Measurements from ENCODE around the gene ME3. TPM values are rescaled to one million over a fixed set of nuclear protein-coding genes. Genes with fewer than 3 reads are reported as not detected.
"Not testable (repeated sequence)": the region's sequence is repeated elsewhere in the genome, so short reads cannot be mapped to it uniquely, and the experiment has no call there.

The ME3 gene
- total RNA-seq, 4 donors from 2014 or later = 15.9 to 94.9 (median 51.3) TPM

GRCh38 chr11:86440843-86441242 lies 231.6 kb downstream of the ME3 start:
- H3K27me3 ChIP-seq = no peaks in the 10 kb centered on the region
- H3K36me3 ChIP-seq = no peaks in the 10 kb centered on the region

GRCh38 chr11:86440305-86440716 lies 232.1 kb downstream of the ME3 start:
- H3K4me3 ChIP-seq = no peak overlapping the region
- H3K27ac ChIP-seq = no peak overlapping the region
- H3K9me3 ChIP-seq = no peaks in the 10 kb centered on the region
- no peak for TF ChIP-seq POLR2A (IDR thresholded peaks at IDR 0.05)
- TF ChIP-seq, protein P1, sequence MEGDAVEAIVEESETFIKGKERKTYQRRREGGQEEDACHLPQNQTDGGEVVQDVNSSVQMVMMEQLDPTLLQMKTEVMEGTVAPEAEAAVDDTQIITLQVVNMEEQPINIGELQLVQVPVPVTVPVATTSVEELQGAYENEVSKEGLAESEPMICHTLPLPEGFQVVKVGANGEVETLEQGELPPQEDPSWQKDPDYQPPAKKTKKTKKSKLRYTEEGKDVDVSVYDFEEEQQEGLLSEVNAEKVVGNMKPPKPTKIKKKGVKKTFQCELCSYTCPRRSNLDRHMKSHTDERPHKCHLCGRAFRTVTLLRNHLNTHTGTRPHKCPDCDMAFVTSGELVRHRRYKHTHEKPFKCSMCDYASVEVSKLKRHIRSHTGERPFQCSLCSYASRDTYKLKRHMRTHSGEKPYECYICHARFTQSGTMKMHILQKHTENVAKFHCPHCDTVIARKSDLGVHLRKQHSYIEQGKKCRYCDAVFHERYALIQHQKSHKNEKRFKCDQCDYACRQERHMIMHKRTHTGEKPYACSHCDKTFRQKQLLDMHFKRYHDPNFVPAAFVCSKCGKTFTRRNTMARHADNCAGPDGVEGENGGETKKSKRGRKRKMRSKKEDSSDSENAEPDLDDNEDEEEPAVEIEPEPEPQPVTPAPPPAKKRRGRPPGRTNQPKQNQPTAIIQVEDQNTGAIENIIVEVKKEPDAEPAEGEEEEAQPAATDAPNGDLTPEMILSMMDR (IDR thresholded peaks at IDR 0.05) = no peak
- no peaks in the 10 kb centered on the region for H3K27me3 ChIP-seq
- no peak for DNase-seq
- H3K36me3 ChIP-seq = no peaks in the 10 kb centered on the region
- H3K4me1 ChIP-seq = no peaks in the 10 kb centered on the region

More at GRCh38 chr11:86440843-86441242, 231.6 kb downstream of the ME3 start:
- Histone ChIP-seq H3K9me3 (no peaks in the 10 kb centered on the region), H3K27ac (no peak overlapping the region), H3K4me1 (no peaks in the 10 kb centered on the region), H3K4me3 (no peak overlapping the region)
- TF ChIP-seq POLR2A (IDR thresholded peaks at IDR 0.05) = no peak
- TF ChIP-seq, protein P1 (IDR thresholded peaks at IDR 0.05) = no peak
- no peak for DNase-seq

DNA sequence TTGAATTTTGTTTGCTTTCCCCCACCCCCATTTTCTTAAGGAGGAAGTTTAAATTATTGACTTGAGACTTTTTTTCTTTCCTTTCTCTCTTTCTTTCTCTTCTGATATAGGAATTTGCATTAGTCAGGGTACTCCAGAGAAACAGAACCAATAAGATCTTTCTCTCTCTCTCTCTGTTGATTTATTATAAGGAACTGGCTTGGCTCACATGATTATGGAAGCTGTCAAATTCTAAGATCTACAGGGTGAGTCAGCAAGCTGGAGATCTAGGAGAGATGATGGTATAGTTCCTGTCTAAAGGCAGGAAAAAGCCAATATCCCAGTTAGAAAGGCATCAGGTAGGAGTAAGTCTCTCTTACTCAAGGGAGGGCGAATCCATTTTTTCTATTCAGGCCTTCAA lies 233.7 kb downstream of the ME3 start:
- TF ChIP-seq, protein P1 (IDR thresholded peaks at IDR 0.05) = no peak
- no peak for TF ChIP-seq POLR2A (IDR thresholded peaks at IDR 0.05)
- no peak for DNase-seq
- Histone ChIP-seq H3K27me3 (no peaks in the 10 kb centered on the region), H3K4me1 (no peaks in the 10 kb centered on the region), H3K4me3 (no peak overlapping the region), H3K9me3 (no peaks in the 10 kb centered on the region), H3K36me3 (no peaks in the 10 kb centered on the region), H3K27ac (no peak overlapping the region)

DNA sequence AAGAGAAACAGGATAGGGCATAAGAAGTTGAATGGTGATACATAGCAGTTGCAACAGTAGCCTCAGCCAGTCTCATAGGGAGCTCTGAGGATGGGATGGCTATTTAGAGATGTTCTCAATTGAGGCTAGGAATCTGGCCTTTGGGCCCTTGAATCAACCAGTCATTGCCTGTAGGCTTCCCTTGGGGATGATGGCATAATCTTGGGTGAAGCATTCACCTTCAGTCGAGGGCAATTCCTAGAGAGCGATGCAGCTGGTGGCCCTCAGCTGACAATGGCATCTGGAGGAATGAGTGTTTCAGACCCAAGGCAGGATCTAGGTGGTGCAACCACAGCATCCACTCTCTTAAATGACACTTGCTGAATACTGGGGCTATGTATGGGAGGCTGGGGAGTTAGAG lies 236.7 kb downstream of the ME3 start:
- TF ChIP-seq, protein P1 (IDR thresholded peaks at IDR 0.05) = no peak
- TF ChIP-seq POLR2A (IDR thresholded peaks at IDR 0.05) = no peak
- DNase-seq = no peak
- peaks cover 0 to 4% (median 0%) of the 10 kb centered on the region in 4 donors for H3K9me3 ChIP-seq

GRCh38 chr11:86433361-86434095 lies 238.9 kb downstream of the ME3 start:
- not testable (repeated sequence) for H3K9me3 ChIP-seq, H3K27ac ChIP-seq, DNase-seq, H3K27me3 ChIP-seq, H3K36me3 ChIP-seq, H3K4me1 ChIP-seq, H3K4me3 ChIP-seq

More for the DNA sequence above, 236.7 kb downstream of the ME3 start:
- Histone ChIP-seq H3K27ac (no peak overlapping the region), H3K27me3 (no peaks in the 10 kb centered on the region), H3K36me3 (no peaks in the 10 kb centered on the region), H3K4me3 (no peak overlapping the region), H3K4me1 (no peaks in the 10 kb centered on the region)

DNA sequence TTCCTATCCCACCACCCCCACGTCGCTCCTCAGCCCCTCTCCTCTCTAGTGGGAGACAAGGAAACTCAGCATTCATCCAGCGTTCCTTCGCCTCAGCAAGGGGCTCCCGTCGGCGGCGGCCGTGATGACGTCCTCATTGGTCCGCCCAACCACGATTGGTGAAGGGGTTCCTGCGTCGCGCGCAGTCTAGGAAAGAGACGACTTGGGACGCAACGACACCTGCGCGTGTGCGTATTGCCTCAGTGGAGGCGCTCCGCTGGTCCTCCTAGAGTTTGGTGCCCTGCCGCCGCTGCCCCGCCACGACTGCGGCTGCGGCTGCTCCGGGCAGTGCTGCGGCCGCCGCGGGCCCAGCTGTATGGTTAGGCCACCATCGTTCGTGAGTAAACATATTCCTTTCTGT lies 241.2 kb downstream of the ME3 start:
- DNase-seq = no peak
- no peaks in the 10 kb centered on the region for H3K27me3 ChIP-seq
- H3K4me3 ChIP-seq = no peak overlapping the region
- H3K27ac ChIP-seq = no peak overlapping the region
- no peaks in the 10 kb centered on the region for H3K4me1 ChIP-seq
- H3K36me3 ChIP-seq = no peaks in the 10 kb centered on the region
- TF ChIP-seq, protein P1 (IDR thresholded peaks at IDR 0.05) = no peak
- TF ChIP-seq POLR2A (IDR thresholded peaks at IDR 0.05) = no peak
- H3K9me3 ChIP-seq = peaks cover 0 to 4% (median 0%) of the 10 kb centered on the region in 4 donors

Data from Peyer's patch (tissue), 4 donors.